RWPE2 (cell line): ENCODE measurements around the gene MRPL4.

Experiments used
- ATAC-seq: fragments of 200-7000 bp; cut with Tn5 transposase; 3 replicates; pipeline ENCODE4 v1.9.1; 2021; ENCODE audit warnings: low read depth
- DNase-seq: peaks from one replicate; pipeline ENCODE4 v3.0.0-alpha.2; 2020; ENCODE audit warnings: low spot score
- H3K27ac ChIP-seq: fragments of 450-650 bp; 2 replicates; pipeline ENCODE4 v1.5.1; 2017; ENCODE audit warnings: mild to moderate bottlenecking; ENCODE audit not compliant: poor library complexity, severe bottlenecking
- H3K27me3 ChIP-seq: fragments of 250-450 bp; sonication (Bioruptor Pico); 2 replicates; pipeline ENCODE4 v1.5.1; 2021; ENCODE audit warnings: mild to moderate bottlenecking, moderate library complexity; ENCODE audit not compliant: insufficient read depth, poor library complexity, severe bottlenecking
- H3K36me3 ChIP-seq: fragments of 250-450 bp; sonication (Bioruptor Pico); 2 replicates; pipeline ENCODE4 v1.5.1; 2020; ENCODE audit warnings: low read depth, mild to moderate bottlenecking, moderate library complexity
- H3K4me1 ChIP-seq: fragments of 250-450 bp; sonication (Bioruptor Pico); 2 replicates; pipeline ENCODE4 v1.5.1; 2021; ENCODE audit warnings: mild to moderate bottlenecking, moderate library complexity; ENCODE audit not compliant: insufficient read depth, poor library complexity, severe bottlenecking
- H3K4me3 ChIP-seq: fragments of 250-450 bp; sonication (Bioruptor Pico); 2 replicates; pipeline ENCODE4 v1.5.1; 2021; ENCODE audit warnings: mild to moderate bottlenecking, moderate library complexity; ENCODE audit not compliant: severe bottlenecking
- H3K9me3 ChIP-seq: fragments of 250-450 bp; sonication (Bioruptor Pico); 2 replicates; pipeline ENCODE4 v1.5.1; 2021; ENCODE audit warnings: mild to moderate bottlenecking, moderate library complexity; ENCODE audit not compliant: severe bottlenecking
- CTCF ChIP-seq: fragments of 450-650 bp; IDR thresholded peaks from one replicate; pipeline ENCODE4 v1.5.1; 2017; ENCODE audit warnings: mild to moderate bottlenecking, moderate library complexity; ENCODE audit not compliant: poor library complexity, severe bottlenecking

The MRPL4 gene

DNA sequence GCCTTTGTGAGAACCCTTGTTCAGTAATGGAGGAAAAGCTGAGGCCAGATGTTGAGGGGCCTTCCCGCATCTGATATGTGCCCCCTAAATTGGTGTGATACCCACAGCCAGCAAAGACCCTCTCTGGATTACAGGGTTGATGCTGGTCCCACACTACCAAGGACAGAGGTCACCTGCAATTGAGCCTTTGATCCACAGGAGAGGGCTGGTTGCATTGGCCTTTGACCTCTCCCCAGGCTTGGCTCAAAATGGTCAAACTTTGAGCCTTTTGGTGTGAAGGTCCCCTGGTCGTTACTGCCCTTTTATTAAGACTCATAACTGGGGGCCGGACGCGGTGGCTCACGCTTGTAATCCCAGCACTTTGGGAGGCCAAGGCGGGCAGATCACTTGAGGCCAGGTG lies 8.4 kb upstream of the MRPL4 start:
- Histone ChIP-seq H3K9me3 (no peaks in the 10 kb centered on the region), H3K27ac (no peak overlapping the region), H3K36me3 (no peaks in the 10 kb centered on the region), H3K4me3 (no peak overlapping the region), H3K4me1 (no peaks in the 10 kb centered on the region), H3K27me3 (no peaks in the 10 kb centered on the region)
- DNase-seq, result no peak
- no peak for TF ChIP-seq CTCF
- no peak for ATAC-seq

DNA sequence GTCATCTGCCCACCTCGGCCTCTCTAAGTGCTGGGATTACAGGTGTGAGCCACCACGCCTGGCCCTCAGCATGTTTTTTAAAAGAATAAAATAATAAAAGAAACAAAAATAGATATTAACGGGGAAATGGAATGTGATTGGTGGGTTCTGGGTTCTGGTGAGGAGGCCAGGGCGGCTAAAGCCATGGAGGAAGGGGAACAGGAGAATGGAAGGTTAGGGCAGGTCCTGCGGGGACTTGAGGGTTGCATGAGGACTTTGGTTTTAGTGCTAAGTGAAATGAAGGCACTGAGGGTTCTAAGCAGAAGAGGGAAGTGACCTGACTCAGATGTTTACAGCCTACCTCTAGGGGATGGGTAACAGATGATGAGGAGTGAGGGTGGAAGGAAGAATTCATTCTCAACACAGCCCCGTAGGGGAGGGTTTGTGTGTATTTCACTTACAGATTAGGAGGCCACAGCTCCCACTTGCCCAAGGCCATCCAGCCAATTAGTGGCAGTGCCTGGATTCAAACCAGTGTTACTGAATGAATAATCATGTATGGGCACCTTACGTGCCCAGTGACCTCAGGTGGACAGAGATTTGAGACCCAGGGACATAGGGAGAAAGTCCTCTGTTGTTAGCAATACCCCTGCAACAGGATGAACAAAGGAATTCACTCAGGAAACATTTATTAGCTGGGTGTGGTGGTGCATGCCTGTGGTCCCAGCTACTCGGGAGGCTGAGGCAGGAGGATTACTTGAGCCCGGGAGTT lies 6.7 kb upstream of the MRPL4 start:
- DNase-seq (no peak), ATAC-seq (no peak)
- Histone ChIP-seq H3K36me3 (no peaks in the 10 kb centered on the region), H3K27ac (no peak overlapping the region), H3K4me1 (no peaks in the 10 kb centered on the region), H3K9me3 (no peaks in the 10 kb centered on the region), H3K27me3 (no peaks in the 10 kb centered on the region), H3K4me3 (no peak overlapping the region)
- no peak for TF ChIP-seq CTCF

- ATAC-seq (no peak), DNase-seq (no peak)
- TF ChIP-seq CTCF, result no peak
- Histone ChIP-seq H3K27ac (no peak overlapping the region), H3K36me3 (no peaks in the 10 kb centered on the region), H3K9me3 (no peaks in the 10 kb centered on the region), H3K27me3 (no peaks in the 10 kb centered on the region), H3K4me3 (no peak overlapping the region), H3K4me1 (no peaks in the 10 kb centered on the region)
These were observed 5.5 kb upstream of the MRPL4 start for GRCh38 chr19:10246511-10246910.

DNA sequence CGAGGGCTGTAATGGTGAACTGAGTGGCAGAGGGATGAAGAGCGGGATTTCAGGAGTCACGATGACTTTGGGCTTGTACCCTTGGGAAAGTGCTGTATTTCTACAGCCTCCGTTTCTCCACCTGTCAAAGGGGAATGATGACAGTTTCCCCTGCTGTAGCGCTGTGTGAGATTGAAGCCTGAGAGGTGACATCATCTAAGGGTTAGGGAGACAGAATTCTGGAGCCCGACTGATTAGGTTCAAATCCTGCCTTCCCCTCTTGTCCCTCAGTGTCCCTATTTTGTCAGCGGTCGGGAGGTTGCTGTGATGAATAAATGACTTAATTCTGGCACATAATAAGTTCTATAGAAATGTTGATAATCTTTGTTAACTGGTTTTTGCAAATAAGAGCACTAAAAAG lies 693 bp downstream of the MRPL4 start:
- H3K9me3 ChIP-seq, result no peaks in the 10 kb centered on the region
- DNase-seq, result no peak
- H3K4me1 ChIP-seq, result no peaks in the 10 kb centered on the region
- peak overlapping the region; percentile 33 for H3K27ac ChIP-seq
- H3K27me3 ChIP-seq, result no peaks in the 10 kb centered on the region
- H3K36me3 ChIP-seq, result peaks cover 28% of the 10 kb centered on the region
- H3K4me3 ChIP-seq, result peak overlapping the region; percentile 89
- ATAC-seq, result no peak
- no peak for TF ChIP-seq CTCF

- no peaks in the 10 kb centered on the region for H3K27me3 ChIP-seq
- no peaks in the 10 kb centered on the region for H3K4me1 ChIP-seq
- no peak for ATAC-seq
- no peaks in the 10 kb centered on the region for H3K9me3 ChIP-seq
- H3K27ac ChIP-seq, result no peak overlapping the region
- no peak for TF ChIP-seq CTCF
- H3K36me3 ChIP-seq, result peaks cover 35% of the 10 kb centered on the region
- H3K4me3 ChIP-seq, result no peak overlapping the region
- no peak for DNase-seq
These were observed 2.2 kb downstream of the MRPL4 start for GRCh38 chr19:10254244-10254643.
